NCI-H446 (cell line): ENCODE measurements around the gene LCN2.
A peak's percentile ranks its signal among the peaks of the same experiment; 100 is the strongest.

Experiments
- DNase-seq, 2 experiments: peaks; one replicate each; lab custom pipeline; 2025; lab: John Stamatoyannopoulos, UW

Gene LCN2

GRCh38 chr9:128115187-128116103 lies 33.8 kb upstream of the LCN2 start:
- DNase-seq, result no peak

- no peak for DNase-seq
Measured at GRCh38 chr9:128116104-128117083, 32.9 kb upstream of the LCN2 start.

- DNase-seq, result peak; percentile 70 to 89
Measured at GRCh38 chr9:128117613-128118471, 31.4 kb upstream of the LCN2 start.

GRCh38 chr9:128118472-128118857 lies 30.8 kb upstream of the LCN2 start:
- DNase-seq, result no peak

GRCh38 chr9:128118971-128119665 lies 30.1 kb upstream of the LCN2 start:
- no peak for DNase-seq

GRCh38 chr9:128120061-128120740 lies 29.1 kb upstream of the LCN2 start:
- no peak for DNase-seq

GRCh38 chr9:128120741-128121465 lies 28.4 kb upstream of the LCN2 start:
- no peak for DNase-seq

GRCh38 chr9:128121466-128121810 lies 27.8 kb upstream of the LCN2 start:
- DNase-seq, result no peak

- DNase-seq, result no peak
Measured at GRCh38 chr9:128121924-128122808, 27.1 kb upstream of the LCN2 start.

- DNase-seq, result no peak
Measured at GRCh38 chr9:128122809-128123175, 26.5 kb upstream of the LCN2 start.

- no peak for DNase-seq
Measured at GRCh38 chr9:128123451-128124080, 25.7 kb upstream of the LCN2 start.

GRCh38 chr9:128124451-128124850 lies 24.8 kb upstream of the LCN2 start:
- DNase-seq, result no peak

GRCh38 chr9:128124873-128125579 lies 24.2 kb upstream of the LCN2 start:
- peak in 1 of 2 experiments; percentile 28 for DNase-seq

- DNase-seq, result no peak
Measured at GRCh38 chr9:128125580-128126354, 23.5 kb upstream of the LCN2 start.

GRCh38 chr9:128127568-128127989 lies 21.7 kb upstream of the LCN2 start, which contains the start of gene PTGES2:
Gene PTGES2, minus strand, starts transcription at chr9:128127729. Its CDS starts 12 bp downstream, at chr9:128127717.
- DNase-seq, result peak; percentile 18 to 76

GRCh38 chr9:128127990-128128835 lies 21.0 kb upstream of the LCN2 start:
- DNase-seq, result peak; percentile 65 to 82
